Measurements from ENCODE around the gene GADD45G. TPM values are rescaled to one million over a fixed set of nuclear protein-coding genes. Genes with fewer than 3 reads are reported as not detected.

The GADD45G gene
- total and polyA plus RNA-seq, 2 of the 8 experiments (the other 6 are each of a cell fraction or from before 2014, with no cell fraction given): 7.0 to 11.4 TPM

DNA sequence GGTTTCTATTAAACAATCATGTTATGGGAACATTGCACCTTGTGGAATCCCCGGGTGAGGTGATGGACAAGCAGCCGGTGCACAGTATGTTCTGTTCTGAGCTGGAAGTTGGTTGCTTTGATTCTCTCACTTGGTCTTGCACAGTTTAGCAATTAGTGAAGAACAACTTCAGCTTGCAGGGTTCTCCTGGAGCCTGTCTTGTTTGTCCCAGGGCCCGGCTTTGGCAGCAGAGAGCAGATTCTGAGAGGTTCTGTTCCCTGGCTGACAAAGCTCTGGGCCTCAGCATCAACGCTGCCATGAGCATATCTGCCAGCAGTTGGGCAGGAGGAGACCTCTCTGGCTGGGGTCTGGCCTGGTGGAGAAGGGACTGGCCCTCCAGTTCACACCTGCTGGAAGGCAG lies 16.9 kb downstream of the GADD45G start:
- H3K27me3 ChIP-seq (replicated peaks in 1 of 4; ENCODE audit: control insufficient read depth in 3 of 4, extremely low read depth in 1 of 4, insufficient read depth in 3 of 4, low read length in 3 of 4): no peaks in the 10 kb centered on the region; a peak in 2 of 7 replicates
- H2AFZ ChIP-seq (ENCODE audit: low read length): no peak overlapping the region
- H3K18ac ChIP-seq (ENCODE audit: extremely low read depth, low read length): no peak overlapping the region
- DNase-seq (ENCODE audit: low read depth in 1 of 2, low spot score in 2 of 2) (no peak), FAIRE-seq (no peak)
- no peak overlapping the region for H3K56ac ChIP-seq (replicated peaks; ENCODE audit: insufficient read length, low read depth, low read length)
- H4K91ac ChIP-seq (replicated peaks; ENCODE audit: insufficient read length, low read length): no peak overlapping the region
- no peak overlapping the region for H2AK5ac ChIP-seq (ENCODE audit: low read depth, low read length)
- H2BK12ac ChIP-seq (ENCODE audit: low read depth, low read length): no peak overlapping the region
- no peak overlapping the region for H3K27ac ChIP-seq (ENCODE audit: low read depth, low read length)
- no peaks in the 10 kb centered on the region for H3K36me3 ChIP-seq (ENCODE audit: control insufficient read depth in 2 of 4, insufficient read depth in 4 of 4, low read length in 3 of 4)
- POLR2A ChIA-PET (ENCODE audit: partially characterized antibody): interaction anchor here (1.2 to 11.9 kb wide), 3 partner anchors 11 to 34 kb away, joined by 3 to 107 read pairs (median 33); partner anchors contain the start of gene GADD45G
- 95% methylated on average over 4 of the region's 4 CpGs; no CpG with 5 or more reads in 1 of the 2 experiments for WGBS, 2 experiments (ENCODE audit: extremely low coverage in 1 of 2, insufficient coverage in 1 of 2, insufficient read length in 1 of 2, insufficient replicate concordance in 2 of 2, low coverage in 1 of 2, low lambda C conversion rate in 2 of 2, missing lambda C conversion rate in 1 of 2)
- no peak overlapping the region for H2BK120ac ChIP-seq (replicated peaks; ENCODE audit: low read depth, low read length)
- no peak overlapping the region for H4K8ac ChIP-seq (ENCODE audit: extremely low read depth, insufficient read depth, low read length)
- no peak overlapping the region for H3K4ac ChIP-seq (replicated peaks; ENCODE audit: insufficient read length, low read depth, low read length)
- H3K9me3 ChIP-seq (ENCODE audit: insufficient read depth in 2 of 2, low read depth in 1 of 2, low read length in 1 of 2): no peaks in the 10 kb centered on the region
- H2BK15ac ChIP-seq (ENCODE audit: low read length): no peak overlapping the region
- H3K79me2 ChIP-seq (ENCODE audit: control insufficient read depth in 1 of 2, insufficient read depth in 2 of 2, low read length in 2 of 2): no peaks in the 10 kb centered on the region
- no peak overlapping the region for H2BK20ac ChIP-seq (ENCODE audit: low read length)
- H3K23ac ChIP-seq (ENCODE audit: insufficient read length): no peak overlapping the region
- H3K79me1 ChIP-seq (ENCODE audit: low read depth, low read length): no peaks in the 10 kb centered on the region
- peaks cover 0 to 21% (median 6%) of the 10 kb centered on the region in 4 experiments for H3K4me1 ChIP-seq (replicated peaks in 1 of 4; ENCODE audit: control insufficient read depth in 3 of 4, insufficient read depth in 4 of 4, low read length in 3 of 4)
- no peak overlapping the region for H4K5ac ChIP-seq (ENCODE audit: insufficient read length, low read depth, low read length)
- no peak overlapping the region for H3K14ac ChIP-seq (ENCODE audit: insufficient read length)
- no peak overlapping the region for H2BK5ac ChIP-seq (ENCODE audit: low read depth, low read length)
- H3K9ac ChIP-seq (replicated peaks in 1 of 4; ENCODE audit: extremely low read depth in 1 of 4, low read depth in 3 of 4, low read length in 3 of 4): no peak overlapping the region
- CTCF ChIA-PET (ENCODE audit: partially characterized antibody): interaction anchor here (1.0 to 3.2 kb wide), 5 partner anchors 14 to 478 kb away, joined by 3 to 15 read pairs (median 8); no protein-coding TSS in a partner anchor
- no peak overlapping the region for H3K4me2 ChIP-seq (ENCODE audit: insufficient read depth in 1 of 2, low read depth in 2 of 2, low read length in 2 of 2)
- H3K4me3 ChIP-seq (ENCODE audit: extremely low read depth in 1 of 4, insufficient read depth in 2 of 4, low read depth in 3 of 4, low read length in 4 of 4): no peak overlapping the region
- H4K20me1 ChIP-seq (replicated peaks in 1 of 2; ENCODE audit: control insufficient read depth in 1 of 2, insufficient read depth in 2 of 2, low read length in 2 of 2): no peaks in the 10 kb centered on the region
- no peaks in the 10 kb centered on the region for H3K23me2 ChIP-seq (ENCODE audit: low read depth, low read length)
- TF ChIP-seq BRCA1 (IDR thresholded peaks at IDR 0.05; ENCODE audit: low read depth, low read length): no peak
- no peak for TF ChIP-seq TBP (IDR thresholded peaks at IDR 0.05; ENCODE audit: low read depth, low read length)
- TF ChIP-seq RXRA (IDR thresholded peaks at IDR 0.05; ENCODE audit: insufficient read depth, low read depth, low read length): no peak
- TF ChIP-seq SUZ12 (IDR thresholded peaks at IDR 0.05; ENCODE audit: low read length): no peak
- no peak for TF ChIP-seq KDM4A (IDR thresholded peaks at IDR 0.05; ENCODE audit: low read depth, low read length, severe bottlenecking)
- no peak for TF ChIP-seq GABPA (IDR thresholded peaks at IDR 0.05; ENCODE audit: borderline replicate concordance, insufficient read depth, low read length)
- no peak for TF ChIP-seq POU5F1 (IDR thresholded peaks at IDR 0.05; ENCODE audit: low read depth, low read length)
- no peak for TF ChIP-seq CHD1 (IDR thresholded peaks at IDR 0.05; ENCODE audit: low read depth, low read length)
- no peak for TF ChIP-seq RNF2 (IDR thresholded peaks at IDR 0.05; ENCODE audit: borderline replicate concordance, low read depth, low read length, missing control alignments, poor library complexity, severe bottlenecking)
- TF ChIP-seq SIN3A (conservative IDR thresholded peaks at IDR 0.05 in 1 of 2, IDR thresholded peaks at IDR 0.05 in 1 of 2; ENCODE audit: low read depth in 1 of 2, low read length in 2 of 2): no peak
- no peak for TF ChIP-seq CBX5 (IDR thresholded peaks at IDR 0.05; ENCODE audit: low read depth, low read length)
